Endometrial microvascular endothelial cells (primary cell): ENCODE measurements around the gene PEAR1. TPM values are rescaled to one million over a fixed set of nuclear protein-coding genes. Genes with fewer than 3 reads are reported as not detected.

Experiments
- in situ Hi-C: cut with HindIII; loops from 2 replicates; pipeline ENCODE4 v1.10.0; 2017; ENCODE audit warnings: low sequenced_read_pairs, low pct_unique_long_range_greater_than_20kb; ENCODE audit errors: inconsistent ontology term
- total RNA-seq: library from RNA; depleted of rRNA; stranded (reverse); fragments of >200 nt; gene quantifications from one replicate; pipeline ENCODE4 v1.2.3, GENCODE V29; 2015; ENCODE audit errors: inconsistent ontology term

Gene PEAR1
- total RNA-seq, 1 donor from 2014 or later = 50.3 TPM

DNA sequence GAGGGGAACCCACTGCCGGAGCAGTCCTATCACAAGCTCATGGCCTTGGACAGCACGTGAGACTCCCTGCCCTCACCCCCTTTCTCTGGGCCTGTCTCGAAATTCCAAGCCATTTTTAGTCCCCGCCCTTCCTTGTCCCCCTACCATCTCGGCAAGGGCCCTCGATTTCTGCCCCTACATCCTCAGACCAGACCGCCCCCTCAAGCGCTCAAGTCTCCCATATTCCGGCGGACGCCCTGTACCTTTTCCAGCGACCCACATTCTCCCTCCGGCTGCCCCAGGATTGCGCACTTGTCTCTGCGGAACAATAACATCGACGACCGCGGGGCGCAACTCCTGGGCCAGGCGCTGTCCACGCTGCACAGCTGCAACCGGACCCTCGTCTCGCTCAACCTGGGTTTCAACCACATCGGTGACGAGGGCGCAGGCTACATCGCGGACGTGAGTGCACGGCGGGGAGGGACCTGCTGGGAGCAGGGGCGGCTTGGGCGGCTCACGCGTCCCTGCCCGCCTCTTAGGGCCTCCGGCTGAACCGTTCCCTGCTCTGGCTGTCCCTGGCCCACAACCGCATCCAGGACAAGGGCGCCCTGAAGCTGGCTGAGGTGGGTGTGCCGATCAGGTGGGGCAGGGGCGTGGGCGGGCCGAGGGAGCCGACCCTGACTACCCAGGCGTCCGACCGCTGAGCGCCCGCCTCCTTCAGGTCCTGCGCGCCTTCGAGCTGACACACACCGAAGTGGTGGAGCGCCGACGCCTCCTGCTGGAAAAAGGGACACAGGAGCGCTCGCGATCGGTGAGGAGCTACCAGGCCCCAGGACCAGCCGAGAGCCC, 33.9 kb downstream of the PEAR1 start:
- in situ Hi-C loops = no loop called here

DNA sequence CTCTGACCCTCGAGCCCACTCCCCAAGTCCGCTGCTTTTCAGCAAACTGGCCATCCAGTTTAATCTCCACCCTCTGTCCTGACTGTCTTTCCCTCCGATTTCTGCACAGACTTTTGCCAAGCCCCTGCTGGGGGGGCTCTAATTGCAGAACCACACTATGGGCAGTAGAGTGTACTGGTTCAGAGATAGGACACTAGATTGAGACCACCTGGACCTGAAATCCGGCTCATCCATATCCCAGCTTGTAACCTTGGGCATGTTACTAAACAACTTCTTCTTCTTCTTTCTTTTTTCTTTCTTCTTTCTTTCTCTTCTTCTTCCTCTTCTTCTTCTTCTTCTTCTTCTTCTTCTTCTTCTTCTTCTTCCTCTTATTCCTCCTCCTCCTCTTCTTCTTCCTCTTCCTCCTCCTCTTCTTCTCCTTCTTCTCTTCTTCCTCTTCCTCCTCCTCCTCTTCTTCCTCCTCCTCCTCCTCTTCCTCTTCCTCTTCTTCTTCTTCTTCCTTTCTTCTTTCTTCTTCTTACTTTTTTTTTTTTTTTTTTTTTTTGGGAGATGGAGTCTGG, 34.6 kb downstream of the PEAR1 start:
- in situ Hi-C loops = no loop called here

DNA sequence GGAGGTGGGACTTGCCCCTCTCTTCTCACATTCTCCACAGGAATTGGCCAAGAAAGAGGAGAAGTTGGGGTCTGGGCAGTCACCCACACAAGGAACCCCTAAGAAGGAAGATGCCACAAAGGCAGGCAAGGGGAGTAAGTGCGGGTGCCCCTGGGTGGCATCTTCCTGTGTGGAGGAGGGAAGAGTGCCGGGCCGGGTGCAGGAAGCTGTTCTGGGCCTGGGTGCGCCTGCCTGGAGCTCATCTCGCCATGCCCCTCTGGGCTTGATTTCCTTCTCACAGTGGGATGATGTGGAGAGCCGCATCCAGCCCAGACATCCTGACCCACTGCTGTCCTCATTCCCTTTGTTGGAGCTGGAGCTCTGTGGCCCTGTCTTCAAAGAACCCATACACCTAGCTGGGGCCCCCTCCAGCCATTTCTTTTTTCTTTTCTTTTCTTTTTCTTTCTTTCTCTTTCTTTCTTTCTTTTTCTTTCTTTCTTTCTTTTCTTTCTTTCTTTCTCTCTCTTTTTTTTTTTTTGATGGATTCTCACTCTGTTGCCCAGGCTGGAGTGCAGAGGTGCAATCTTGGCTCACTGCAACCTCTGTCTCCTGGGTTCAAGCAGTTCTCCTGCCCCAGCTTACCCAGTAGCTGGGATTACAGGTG, 36.2 kb downstream of the PEAR1 start:
- in situ Hi-C loops = no loop called here

DNA sequence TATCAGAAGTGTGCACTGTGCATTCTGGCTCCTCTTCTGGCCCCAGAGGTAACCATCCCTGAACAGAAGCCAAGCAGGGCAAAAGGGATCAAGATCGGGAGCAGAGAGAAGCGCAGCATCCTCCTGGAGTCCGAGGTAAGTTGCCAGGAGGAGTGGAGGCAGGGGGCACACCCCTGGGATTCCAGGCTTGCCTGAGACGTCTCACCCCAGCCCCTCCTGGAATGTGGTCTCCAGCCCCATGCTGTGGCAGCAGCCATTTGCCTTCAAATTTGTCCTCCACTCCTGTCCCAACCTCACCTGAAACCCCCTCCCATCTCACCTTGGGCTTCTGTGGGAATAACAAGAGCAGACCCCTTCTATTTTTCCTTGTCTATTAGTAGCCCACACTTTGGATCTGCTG, 37.0 kb downstream of the PEAR1 start:
- in situ Hi-C loops = no loop called here

DNA sequence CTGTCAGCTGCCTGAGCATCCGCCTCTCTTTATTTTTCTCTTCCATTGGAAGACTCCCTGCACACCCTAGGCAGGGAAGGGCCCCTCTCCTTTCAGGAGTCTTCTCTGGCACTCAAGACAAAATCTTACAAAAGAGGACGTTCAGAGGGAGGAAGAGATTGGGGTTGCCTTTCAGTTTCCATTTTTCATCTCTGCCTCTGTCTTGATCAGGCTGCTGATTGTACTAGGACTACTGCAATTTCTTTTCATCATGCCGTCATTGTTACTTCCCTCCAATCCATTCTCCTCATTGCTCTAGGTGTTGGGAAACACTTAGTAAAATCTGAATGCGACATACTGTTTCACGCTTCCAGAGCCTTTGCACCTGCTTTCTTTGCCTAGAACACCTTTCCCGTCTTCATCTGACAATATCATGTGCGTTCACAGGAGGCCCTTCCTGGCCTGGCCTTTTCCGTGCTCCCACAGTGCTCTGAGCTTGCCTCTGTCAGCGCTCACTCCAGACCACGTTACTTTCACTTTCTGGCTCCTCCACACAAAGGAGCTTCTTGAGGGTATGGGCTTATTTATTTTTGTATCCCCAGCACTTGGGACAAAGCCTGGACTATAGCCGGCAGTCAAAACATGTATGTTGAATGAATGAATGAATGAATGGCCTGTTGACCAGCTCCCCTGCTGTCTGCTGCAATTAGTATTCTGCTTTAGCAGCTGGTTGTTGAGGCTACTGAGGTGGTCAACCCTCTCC, 37.9 kb downstream of the PEAR1 start:
- in situ Hi-C loops = no loop called here

DNA sequence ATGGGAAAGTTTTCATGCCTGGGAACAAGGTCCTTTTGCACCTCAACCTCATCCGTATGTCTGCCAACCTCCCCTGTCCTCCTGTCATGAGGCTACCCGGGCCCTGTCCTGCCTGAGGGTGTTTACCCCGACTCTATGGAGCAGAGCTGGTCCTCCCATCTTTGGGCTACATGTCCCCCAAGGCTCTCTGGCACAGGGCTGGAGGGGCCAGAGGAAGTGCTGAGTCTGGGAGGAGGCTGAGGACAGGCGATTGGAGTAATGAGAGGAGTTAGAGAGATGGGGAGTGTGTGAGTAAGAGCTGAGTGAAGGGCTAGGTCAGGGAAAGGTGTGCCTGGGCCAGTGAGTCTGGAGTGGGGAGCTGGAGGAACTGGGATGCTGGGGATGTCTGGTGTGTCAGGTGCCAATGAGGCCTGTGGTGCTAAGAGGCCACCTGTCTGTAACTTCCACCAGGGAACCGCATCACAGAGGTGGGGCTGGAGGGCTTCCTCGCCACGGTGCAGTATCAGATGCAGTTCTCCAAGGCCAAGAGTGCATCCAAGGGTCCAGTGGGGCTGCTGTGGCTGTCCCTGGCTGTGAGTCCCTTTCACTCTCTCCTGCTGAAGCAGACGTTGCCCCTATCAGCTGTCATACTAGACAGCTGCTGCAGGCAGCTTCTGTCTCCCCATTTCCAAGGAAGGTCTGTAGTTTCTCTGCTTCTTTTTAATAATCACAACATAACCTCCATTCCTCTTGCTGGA, 38.6 kb downstream of the PEAR1 start:
- in situ Hi-C loops = no loop called here

DNA sequence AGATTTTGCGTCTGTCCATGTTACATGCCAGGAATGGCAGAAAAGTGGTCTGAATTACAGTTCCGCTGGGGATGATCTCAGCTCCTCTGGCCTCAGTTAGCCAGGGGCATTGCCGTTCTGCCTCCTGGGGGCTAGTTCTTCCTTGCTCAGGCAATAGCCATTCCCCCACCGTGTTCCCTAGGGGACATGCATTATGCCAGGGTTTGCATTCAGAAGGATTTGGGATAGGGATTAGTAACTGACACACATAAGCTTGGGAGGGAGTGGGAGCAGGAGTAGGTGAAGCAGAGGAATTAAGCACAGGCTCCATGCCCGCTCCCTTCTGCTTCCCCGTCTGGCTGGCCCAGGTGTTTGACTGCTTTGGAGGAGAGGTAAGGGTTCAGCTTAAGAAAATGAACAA, 39.6 kb downstream of the PEAR1 start:
- in situ Hi-C loops = no loop called here

DNA sequence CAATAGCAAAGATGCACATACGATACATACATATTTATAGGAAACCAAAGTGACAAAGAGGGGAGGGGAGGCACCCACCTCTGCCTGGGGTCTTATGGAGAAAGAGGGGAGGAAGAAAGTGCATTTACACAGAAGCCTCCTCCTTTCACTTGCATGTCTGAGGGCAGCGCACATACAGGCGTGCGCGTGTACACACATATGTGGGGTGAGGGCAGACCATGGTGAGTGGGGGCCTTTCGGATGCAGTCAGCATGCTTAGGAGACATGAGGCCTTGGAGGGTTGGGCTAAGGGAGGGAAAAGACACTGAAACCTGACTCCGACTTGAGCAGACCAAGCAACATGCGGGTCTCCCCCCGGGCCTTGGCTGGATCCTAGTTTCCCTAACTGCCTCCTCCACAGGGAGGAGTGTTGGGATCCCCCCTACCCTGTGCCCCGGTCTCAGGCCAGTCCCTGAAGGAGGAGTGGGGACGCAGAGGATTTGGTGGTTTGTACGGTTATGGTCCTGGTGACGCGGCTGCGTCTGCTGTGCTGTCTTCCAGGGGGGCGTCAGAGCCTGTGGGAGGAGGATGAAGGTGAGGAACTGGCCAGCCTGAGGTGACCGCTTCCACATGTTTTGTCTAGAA, 42.1 kb downstream of the PEAR1 start:
- in situ Hi-C loops = no loop called here

DNA sequence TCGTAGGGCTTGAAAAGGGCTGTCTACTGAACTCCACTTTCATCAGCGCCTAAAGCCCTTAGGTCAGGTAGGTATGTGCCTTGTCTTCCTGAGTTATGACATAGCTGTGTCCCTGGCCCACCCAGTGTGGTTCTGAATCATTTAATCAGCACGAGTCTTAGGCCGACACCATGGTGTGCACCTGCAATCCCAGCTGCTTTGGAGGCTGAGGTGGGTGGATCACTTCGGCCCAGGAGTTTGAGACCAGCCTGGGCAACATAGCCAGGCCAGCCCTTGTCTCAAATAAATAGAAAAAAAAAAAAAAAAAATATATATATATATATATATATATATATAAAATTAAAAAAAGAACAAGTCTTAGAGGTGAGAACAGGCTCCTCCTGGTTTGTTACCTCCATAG, 42.7 kb downstream of the PEAR1 start:
- in situ Hi-C loops = no loop called here

DNA sequence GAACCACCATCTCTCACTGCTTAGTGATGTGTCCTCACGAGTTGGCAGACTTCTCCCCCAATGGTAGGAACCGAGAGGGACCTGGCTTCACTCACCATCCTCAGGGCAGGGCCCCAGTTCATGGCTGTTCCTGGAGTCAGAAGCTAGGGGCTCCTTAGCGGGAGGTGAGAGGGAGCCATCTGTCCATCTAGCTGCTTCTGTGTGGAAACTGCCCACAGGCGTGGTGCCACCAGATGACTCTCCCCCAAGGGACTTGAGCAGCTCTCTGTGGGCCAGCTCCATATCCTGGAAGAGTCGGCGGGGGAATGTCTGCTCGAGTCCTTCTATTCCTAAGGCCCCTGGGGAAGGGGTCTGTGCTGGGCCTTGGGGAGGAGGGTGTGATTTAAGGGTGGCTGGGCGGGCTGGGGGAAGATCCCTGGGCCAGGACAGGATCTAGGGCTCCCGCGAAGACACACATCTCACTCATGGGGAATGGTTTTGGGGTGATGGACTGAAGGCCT, 43.3 kb downstream of the PEAR1 start:
- in situ Hi-C loops = no loop called here

DNA sequence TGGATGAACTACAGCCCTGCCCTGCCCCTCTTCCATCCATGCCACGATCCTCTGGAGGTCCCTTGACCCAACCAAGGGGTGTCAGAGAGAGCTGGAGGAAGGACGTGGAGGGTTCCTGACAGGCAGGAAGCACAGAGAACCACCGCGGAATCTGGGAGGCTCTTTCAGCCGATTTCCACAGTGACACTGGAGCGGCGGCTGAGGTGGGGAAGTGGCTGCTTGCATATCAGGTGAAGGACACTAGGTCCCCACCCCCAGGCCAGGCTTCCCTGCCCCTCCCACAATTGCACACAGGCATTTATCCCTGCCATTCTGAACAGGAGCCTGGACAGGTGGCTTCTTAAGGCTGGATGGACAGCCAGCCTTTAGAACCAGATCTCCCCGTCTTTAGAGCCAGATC, 44.4 kb downstream of the PEAR1 start:
- in situ Hi-C loops = no loop called here

DNA sequence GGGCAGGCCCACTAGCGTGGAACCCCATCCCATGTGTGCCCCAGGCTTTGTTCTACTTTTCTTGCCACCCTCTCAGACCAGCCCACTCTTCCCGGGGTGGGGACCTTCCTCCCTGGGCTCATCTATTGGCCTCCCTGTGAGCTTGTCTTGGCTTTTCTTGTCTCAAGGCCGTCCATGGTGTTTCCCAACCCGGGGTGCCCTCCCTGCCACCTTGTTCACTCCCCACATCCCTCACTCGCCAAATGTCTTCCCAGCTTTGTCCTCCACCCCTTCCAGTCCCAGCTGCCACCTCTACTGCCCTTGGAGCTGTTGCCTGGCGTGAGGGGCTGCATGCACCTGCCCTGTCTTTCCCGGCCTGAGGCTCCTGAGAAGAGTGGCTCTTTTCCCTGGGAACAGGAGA, 45.3 kb downstream of the PEAR1 start:
- in situ Hi-C loops = no loop called here

DNA sequence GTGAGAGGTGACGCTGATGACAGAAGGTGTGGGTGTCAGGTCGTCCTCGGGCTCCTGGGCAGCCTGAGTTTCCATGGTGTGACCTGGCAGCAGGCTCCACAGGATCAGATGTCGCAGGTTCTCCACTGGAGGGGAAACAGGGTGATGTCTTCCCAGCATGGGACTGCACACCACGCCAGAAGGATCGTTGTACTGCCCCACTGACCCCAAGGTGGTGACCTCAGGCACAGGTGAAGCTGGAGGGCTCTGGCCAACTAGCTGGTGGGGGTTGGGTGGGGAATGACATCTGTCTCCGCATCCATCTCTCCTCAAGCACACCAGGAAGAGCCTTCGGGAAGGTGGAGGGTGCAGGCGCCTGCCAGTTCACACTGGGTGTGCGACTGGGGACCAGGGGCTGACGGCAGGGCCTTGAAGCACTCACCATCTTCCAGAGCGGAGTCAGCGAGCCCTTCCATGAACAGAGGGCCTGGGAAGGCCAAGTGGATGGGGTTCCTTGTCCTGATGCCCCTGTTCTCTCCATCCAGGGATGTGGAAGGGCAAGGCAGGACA, 46.3 kb downstream of the PEAR1 start:
- in situ Hi-C loops = no loop called here

DNA sequence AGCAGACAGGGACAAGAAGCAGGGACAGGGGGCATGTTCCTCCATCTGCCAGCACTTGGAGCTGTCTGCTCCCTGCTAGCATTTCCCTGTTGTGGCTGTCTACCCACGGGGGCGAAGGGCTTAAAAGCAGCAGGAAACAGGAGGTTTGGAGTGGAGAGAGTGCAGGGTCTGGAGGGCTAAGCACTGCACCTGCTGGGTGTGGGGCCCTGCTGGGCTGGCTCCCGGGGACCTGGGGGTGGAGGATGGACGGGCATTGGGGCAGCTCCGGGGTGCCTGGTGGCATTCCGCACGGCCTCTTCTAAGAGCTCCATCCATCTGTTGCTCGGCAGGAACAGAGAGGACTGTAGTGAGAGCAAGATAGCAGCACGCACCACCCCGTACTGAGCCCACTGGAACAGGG, 48.2 kb downstream of the PEAR1 start:
- in situ Hi-C loops = no loop called here

DNA sequence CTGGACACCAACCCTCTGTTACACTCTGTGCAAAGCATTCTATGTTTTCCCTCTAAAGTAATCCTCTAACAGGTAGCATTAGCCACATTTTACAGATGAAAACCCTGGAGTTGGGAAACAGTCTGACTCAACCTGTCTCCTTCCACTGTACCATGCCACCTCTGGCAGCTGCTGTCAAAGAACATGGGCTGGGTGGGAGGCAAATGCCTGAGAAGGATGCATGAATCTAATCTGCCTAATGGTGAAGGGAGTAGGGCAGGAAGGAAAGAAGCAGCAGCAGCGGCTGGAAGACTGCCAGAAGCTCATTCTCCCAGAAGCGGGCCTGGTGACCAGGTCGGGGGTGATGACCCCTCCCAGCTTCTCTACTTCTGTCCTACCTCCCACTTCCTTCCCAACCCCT, 48.7 kb downstream of the PEAR1 start:
- in situ Hi-C loops = no loop called here

DNA sequence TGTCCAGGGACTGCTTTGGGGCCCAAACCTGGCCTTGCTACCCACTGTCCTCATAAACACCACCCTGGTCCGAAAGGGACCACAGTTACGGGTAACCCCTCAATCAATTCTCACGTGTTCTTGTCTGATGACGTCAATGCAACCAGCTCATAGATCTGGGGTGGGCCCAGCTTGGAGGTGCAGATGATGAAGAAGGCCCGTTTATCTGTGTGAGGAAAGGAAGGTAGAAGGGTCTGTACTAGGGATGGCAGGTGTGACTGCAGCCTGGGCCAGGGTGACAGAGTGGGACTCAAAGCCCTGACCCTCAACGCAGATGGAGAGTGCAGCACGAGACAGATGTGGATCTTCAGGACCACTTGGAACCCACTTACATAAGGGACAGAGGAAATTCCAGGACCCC, 49.1 kb downstream of the PEAR1 start:
- in situ Hi-C loops = no loop called here

DNA sequence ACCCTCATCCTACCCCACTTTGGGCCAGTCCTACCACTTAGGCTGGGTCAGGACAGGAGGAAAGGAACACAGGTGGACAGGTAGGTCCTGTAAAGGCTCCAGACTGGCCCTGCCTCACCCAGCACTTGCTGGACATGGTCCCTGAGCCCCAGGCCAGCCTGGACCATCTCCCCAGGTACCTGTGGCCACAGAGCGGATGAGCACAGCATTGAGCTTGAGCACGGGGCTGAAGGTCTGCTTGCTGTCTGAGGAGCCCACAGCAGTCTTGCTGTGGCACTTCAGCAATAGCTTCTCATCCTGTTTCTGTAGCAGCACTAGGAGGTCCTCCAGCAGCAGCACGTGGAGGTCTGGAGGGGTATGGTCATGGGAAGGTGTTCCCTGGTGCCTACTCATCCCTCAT, 50.2 kb downstream of the PEAR1 start:
- in situ Hi-C loops = no loop called here

DNA sequence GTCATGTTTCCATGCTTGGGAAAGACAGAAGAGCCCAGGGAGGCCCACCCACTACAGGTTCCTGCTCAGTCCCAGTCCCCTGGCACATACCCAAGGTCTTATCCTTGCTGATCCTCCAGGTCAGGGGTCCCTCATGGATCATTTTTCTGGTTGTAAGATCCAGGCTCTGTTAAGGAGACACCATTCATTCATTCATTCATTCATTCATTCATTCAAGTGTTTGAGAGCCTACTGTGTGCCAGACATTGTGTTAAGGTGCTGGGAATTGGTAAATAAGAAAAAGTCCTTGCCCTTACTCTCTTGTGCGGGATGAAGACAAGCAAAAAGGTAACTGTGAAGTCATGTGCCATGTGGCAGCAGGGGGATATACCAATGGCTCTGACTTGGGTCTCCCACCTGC, 50.8 kb downstream of the PEAR1 start:
- in situ Hi-C loops = no loop called here
